8988T (cell line): ENCODE data around the gene PLA2G4F.

Experiments
- DNase-seq: peaks from one replicate; pipeline ENCODE4 v3.0.0; 2011

Gene PLA2G4F

DNA sequence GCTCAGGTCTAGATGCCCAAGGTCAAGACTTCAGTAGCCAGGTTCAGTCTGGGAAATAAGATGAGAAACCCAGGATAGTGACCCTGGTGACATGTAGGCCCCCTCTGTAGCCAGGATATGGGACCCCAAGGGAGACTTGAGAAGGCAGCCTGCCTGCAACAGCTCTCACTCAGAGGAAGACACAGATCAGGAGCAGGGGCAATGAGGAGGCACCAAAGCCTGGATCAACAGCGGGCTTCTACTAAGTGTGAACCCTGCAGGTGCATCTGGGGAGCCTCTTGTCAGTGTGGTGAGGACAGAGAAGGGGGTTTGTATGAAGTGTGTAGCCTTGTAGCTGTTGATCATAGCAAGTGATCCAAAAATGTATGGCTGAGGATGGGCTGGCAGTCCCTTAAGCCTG lies 25.4 kb downstream of the PLA2G4F start:
- DNase-seq, result no peak

DNA sequence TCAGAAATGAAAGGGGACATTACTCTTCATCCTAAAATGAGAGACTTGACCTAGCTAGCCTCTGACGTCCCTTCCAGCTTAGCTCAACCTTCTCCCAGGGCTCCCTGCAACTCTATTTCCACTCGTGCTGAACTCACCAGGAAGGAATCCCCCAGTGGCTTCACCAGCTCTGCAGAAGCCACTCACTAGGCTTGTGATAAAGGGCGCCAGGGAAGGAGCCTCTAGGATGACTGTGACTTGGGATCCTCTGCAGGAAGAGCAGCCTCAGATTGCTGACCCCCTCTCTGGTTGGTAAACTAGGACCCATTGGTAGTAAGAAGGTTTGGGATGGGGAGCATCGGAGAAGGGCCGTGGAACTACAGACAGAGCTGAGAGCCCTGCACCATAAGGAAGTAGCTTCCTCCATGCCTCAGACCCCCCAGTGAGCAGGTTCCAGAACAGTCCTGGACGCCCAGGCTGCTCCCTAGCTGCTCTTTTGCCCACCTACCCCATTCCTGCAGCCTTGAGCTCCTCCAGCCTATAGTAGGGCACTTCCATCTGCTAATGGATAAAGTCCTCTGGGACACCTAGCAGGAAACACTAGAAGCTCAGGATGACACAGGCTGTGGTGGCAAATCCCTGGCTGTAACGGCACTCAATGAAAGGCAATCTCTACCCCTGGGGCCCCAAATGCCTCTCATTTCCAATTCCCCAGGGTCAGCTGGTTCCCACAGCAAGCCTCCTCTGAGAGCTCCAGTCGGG lies 26.0 kb downstream of the PLA2G4F start:
- DNase-seq, result no peak

GRCh38 chr15:42129364-42129763 lies 27.1 kb downstream of the PLA2G4F start:
- DNase-seq, result no peak

DNA sequence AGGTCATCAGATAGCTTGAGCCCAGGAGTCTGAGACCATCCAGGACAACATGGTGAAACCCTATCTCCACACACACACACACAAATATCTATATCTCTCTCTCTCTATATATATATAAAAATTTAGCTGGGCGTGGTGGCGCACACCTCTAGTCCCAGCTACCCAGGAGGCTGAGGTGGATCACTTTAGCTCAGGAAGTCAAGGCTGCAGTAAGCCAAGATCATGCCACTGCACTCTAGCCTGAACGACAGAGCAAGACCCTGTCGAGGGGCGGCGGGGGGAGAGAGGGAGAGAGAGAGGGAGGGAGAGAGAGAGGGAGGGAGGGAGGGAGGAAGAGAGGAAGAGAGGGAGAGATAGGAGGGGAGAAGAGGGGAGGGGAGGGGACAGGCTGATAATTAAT lies 28.0 kb downstream of the PLA2G4F start:
- DNase-seq, result no peak

GRCh38 chr15:42123546-42123945 lies 32.9 kb downstream of the PLA2G4F start:
- DNase-seq, result no peak

DNA sequence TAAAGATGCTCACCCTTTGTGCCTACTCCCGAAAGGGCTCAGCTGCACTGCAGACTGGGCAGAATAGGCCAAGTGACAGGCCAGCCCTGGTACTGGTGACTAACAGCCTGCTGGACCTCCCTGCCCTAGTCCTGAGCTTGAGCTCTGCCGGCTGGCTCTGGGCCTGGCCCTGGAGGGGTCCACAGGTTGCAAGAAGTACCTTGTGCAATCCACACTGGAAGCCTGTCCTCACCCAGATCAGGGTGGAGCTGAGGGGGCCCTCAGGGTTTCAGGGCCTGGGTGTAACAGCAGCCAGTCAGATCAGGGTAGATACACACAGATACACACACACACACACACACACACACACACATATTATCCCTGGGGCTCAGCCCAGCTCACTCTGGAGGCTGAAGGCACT lies 34.8 kb downstream of the PLA2G4F start:
- no peak for DNase-seq

GRCh38 chr15:42121021-42121420 lies 35.4 kb downstream of the PLA2G4F start:
- DNase-seq, result no peak

- no peak for DNase-seq
These were observed 36.2 kb downstream of the PLA2G4F start for GRCh38 chr15:42120285-42120684.

DNA sequence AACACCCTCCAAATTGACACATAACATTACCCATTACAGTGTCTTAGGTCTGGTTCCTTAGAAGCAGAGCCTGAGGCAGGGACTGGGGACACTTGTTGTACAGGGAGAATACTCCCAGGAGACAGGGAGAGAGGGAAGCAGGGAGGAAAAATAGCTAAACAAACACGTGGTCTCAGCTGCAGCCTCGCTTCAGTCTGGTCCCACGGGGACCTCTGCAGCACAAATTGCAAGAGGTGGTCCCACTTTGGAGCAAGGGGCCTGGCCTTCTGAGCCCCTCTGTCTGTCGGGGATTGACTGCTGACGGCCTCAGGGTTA lies 37.0 kb downstream of the PLA2G4F start:
- DNase-seq, result no peak

DNA sequence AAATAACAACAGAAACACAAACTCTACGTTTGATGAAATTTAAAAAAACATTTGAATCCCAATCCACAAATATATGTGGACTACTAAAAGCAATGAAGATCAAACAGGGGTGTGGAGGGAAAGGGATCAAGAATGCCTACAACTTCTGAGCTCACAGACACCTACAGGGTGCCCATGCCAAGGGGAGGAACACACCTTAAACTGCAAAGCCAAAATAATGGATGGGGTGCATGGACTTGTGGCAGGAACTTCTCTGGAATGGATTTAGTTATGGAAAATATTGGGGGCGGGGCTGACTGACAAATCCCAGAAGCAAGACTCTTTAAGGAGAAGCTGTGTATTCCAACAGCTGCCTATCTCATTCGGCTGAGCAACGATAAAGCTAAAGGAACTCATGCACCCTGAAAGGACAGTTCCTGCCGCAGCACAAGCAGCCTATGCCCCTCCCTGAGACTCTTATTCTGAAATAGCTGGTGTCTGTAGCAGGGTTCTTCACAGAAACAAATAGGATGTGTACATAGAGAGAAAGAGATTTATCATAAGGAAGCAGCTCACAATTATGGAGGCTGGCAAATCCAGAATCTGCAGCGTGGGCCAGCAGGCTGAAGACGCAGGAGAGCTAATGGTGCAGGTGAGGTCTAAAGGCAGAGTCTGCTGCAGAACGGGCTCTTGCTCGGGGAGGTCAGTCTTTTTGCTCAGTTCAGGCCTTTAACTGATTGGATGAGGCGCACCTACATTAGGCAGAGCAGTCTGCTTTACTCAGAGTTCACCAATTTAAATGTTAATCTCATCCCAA lies 37.6 kb downstream of the PLA2G4F start:
- DNase-seq, result no peak

DNA sequence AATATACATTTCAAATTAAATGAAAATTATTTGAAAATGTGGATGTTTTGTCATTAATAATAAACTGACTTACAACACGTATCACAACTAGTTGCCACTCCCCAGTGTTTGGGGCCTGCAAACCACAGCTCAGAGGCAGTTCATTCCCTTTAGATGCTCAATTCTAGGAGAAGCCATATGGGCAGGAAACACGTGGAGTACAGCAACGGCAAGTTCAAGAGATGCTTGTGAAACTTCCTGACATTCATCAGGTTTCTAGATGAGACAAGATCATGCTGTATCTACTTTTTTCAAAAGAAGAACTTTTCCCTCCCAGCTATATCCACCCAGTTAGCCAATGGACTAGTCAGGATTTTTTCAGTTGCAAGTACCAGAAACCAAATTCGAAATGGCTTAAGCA lies 44.5 kb downstream of the PLA2G4F start:
- no peak for DNase-seq

DNA sequence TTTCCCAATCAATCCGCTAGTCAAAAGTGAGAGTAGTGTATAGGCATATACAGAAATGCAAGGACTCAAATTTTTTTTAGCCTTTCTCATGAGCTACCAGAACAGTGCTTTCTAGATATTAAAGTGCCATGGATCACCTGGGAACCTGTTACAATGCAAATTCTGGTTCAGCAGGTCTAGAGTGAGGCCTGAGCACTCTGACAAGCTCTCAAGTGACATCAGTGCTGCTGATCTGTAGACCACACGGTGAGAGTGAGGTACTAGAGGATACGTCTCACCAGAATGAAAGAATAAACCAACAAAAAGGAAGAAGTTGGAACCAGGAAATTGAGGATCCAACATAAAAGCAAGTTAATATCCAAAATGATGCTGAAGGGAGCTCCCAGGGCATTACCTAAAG lies 46.1 kb downstream of the PLA2G4F start:
- DNase-seq, result no peak

- no peak for DNase-seq
These were observed 47.6 kb downstream of the PLA2G4F start for GRCh38 chr15:42108806-42109205.

GRCh38 chr15:42108189-42108588 lies 48.2 kb downstream of the PLA2G4F start:
- DNase-seq, result no peak

DNA sequence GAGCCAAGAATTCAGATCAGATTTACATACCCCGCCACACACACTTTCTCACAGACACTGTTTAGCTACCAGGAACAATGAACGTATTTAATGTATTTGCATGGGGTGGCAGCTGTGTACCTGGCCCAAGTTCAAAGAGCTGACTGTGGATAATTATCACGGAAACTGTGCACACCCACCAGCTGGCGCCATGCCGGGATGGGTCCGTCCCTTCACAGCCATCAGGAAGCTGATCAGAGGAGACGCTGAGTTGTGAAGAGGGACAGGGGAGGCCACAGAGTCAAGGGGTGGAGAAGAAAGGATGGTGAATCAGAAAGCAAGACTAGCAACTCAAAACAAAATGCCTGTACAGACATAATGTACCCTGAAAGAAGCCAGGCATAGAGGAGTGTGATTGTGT lies 49.0 kb downstream of the PLA2G4F start:
- DNase-seq, result no peak

DNA sequence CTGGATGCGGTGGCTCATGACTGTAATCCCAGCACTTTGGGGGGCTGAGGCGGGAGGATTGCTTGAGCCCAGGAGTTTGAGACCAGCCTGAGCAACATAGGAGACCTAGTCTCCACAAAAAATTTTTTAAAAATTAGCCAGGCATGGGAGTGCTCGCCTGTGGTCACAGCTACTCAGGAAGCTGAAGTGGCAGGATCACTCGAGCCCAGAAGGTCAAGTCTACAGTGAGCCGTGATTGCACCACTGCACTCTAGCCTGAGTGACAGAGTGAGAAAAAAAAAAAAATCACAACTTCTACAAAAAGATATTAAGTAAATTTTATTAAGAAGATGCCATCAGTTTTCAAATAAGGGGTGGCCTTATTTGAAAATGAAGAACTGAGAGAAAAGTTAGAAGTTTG lies 50.1 kb downstream of the PLA2G4F start:
- DNase-seq, result no peak

- DNase-seq, result no peak
These were observed 52.1 kb downstream of the PLA2G4F start for GRCh38 chr15:42104095-42104891.

DNA sequence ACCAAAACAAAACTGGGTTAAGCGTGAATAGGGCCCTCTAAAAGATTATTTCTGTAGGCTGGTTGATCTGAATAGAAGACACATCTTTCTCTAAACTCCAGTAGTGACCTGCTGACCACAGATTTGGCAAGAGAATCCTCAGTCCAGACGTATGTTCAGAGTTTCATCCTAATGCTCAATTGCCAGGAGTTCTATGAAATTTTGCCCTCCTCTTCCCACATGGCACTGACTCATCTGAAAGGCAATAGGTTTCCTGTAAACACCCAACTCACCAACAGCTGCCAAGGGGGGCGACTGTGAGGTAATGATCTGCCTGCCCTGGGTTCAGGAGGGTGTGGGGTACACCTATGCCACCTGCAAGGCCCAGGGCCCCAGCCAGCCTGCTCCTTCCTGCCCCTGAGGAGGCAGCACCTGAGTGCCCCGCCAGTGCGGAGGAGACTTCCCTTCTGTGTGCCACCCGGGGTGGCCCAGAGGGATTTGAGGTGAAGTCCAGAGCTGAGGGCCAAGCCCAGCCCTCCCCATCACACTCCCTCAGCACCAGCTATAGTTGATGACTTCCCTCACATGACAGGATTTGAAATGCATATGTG lies 53.7 kb downstream of the PLA2G4F start:
- no peak for DNase-seq

DNA sequence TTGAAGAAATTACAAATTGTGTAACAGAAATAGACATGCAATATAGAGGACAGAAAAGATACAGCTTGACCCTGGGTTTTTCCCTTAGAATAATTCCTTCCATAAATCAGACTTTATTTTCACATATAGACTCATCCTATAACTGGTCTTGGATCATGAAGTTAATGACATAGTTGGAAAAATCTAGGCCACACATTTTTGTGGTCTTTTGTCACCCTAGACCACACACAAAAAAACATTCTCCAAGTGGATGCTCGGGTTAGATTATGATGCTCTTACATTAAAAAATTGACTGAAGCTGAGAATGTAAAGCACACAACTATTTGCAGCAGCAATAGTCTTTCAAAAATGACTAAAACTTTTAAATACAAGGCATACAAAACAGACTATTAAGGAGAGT lies 54.6 kb downstream of the PLA2G4F start:
- DNase-seq, result no peak

- no peak for DNase-seq
These were observed 56.2 kb downstream of the PLA2G4F start for GRCh38 chr15:42100021-42100800.

DNA sequence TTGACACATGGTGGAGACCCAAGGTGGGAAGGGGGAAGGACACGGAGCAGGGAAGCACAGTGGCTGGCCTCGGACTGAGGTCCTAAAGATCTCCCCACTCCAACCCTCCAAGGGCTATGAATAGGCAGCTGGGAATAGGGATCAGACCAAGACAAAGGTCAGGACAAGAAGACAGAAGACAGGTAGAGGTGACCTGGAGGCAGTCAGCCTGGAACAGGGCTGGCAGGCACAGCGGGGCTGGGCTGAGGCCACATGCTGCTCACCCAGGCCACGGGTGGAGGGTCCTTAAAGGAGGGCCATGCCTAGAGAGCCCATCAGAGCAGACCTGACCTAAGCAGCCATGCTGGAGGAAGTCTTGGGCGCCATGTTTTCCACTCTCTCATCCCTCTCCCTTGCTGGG lies 59.4 kb downstream of the PLA2G4F start:
- DNase-seq, result no peak

DNA sequence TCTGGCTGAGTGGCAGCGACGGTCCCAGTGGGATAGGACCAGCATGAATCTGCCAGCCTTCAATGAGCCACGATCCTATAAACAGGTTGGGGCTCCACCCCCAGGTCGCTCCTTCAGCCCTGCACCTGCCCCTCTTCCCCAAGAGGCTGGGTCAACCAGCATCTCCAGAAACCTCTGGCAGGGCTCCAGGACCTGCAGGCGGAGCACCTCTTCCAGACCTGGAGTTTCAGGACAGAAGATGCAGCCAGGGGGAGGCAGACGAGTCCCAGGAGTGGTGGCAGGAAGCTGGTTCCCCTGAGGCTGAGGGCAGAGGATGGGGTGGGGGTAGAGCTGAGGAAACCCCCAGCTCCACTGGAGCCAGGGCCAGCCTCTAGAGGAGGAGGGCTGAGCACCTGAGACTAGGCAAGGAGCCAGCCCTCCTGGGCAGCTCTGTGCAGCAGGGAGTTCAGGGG lies 61.9 kb downstream of the PLA2G4F start, which contains the start of gene PLA2G4D:
TSS of gene PLA2G4D (minus strand) at position 51 of the 452 bp plus-strand sequence. CDS start 103 bp downstream, outside the sequence.
- DNase-seq, result no peak
